Urinary bladder (tissue), 2 donors: ENCODE measurements around the gene OXTR. TPM values are rescaled to one million over a fixed set of nuclear protein-coding genes. Genes with fewer than 3 reads are reported as not detected.

Source experiments
- polyA plus RNA-seq: library from polyadenylated mRNA; stranded (reverse); fragments of 200-250 nt; gene quantifications from one replicate; pipeline ENCODE4 v1.2.3, GENCODE V29; 2013
- total RNA-seq: library from RNA; depleted of rRNA; stranded (reverse); fragments of >200 nt; gene quantifications from one replicate; pipeline ENCODE4 v1.2.3, GENCODE V29; 2014
- donor health status: healthy.

OXTR gene
- total and polyA plus RNA-seq, 2 donors: 0.41 to 1.6 TPM

Other genes with a start within 250 kb of the OXTR start
- 0.90 TPM for gene SSUH2, start 124.8 kb downstream of the OXTR start, total RNA-seq
- gene SSUH2, start 124.8 kb downstream of the OXTR start, polyA plus RNA-seq: 0.49 TPM
- gene CAV3, start 35.8 kb downstream of the OXTR start, total RNA-seq: 6.8 TPM
- 0.19 TPM for gene CAV3, start 35.8 kb downstream of the OXTR start, polyA plus RNA-seq
- 27.0 TPM for gene RAD18, start 193.9 kb upstream of the OXTR start, total RNA-seq
- gene RAD18, start 193.9 kb upstream of the OXTR start, polyA plus RNA-seq: 2.8 TPM